Trophoblast cell (in vitro differentiated cells and primary cell): ENCODE data around the gene FOXJ3.

Experiments
- DNase-seq, 2 donors: peaks; one replicate each; pipeline ENCODE4 v3.0.0-alpha.2; 2016
- H2AFZ ChIP-seq: 2 replicates; pipeline ENCODE4 v1.6.1; 2013; ENCODE audit warnings: low read length, moderate library complexity, mild to moderate bottlenecking; ENCODE audit not compliant: insufficient read depth, poor library complexity
- H2AK5ac ChIP-seq: 2 replicates; pipeline ENCODE4 v1.6.1; 2013; ENCODE audit warnings: mild to moderate bottlenecking, low read length
- H2BK120ac ChIP-seq: 2 replicates; pipeline ENCODE4 v1.6.1; 2013; ENCODE audit warnings: low read length, mild to moderate bottlenecking, moderate library complexity; ENCODE audit not compliant: insufficient read depth, poor library complexity
- H2BK12ac ChIP-seq: 2 replicates; pipeline ENCODE4 v1.6.1; 2013; ENCODE audit warnings: mild to moderate bottlenecking, low read length, moderate library complexity
- H2BK5ac ChIP-seq: 2 replicates; pipeline ENCODE4 v1.6.1; 2013; ENCODE audit warnings: low read length, low read depth, moderate library complexity, mild to moderate bottlenecking; ENCODE audit not compliant: poor library complexity
- H3K14ac ChIP-seq: 2 replicates; pipeline ENCODE4 v1.6.1; 2013; ENCODE audit warnings: mild to moderate bottlenecking, low read length
- H3K18ac ChIP-seq: 2 replicates; pipeline ENCODE4 v1.6.1; 2013; ENCODE audit warnings: mild to moderate bottlenecking, low read length
- H3K23ac ChIP-seq: 2 replicates; pipeline ENCODE4 v1.6.1; 2013; ENCODE audit warnings: low read length
- H3K27ac ChIP-seq: 2 replicates; pipeline ENCODE4 v1.5.1; 2013; ENCODE audit warnings: low read depth, mild to moderate bottlenecking, inconsistent platforms, low read length, moderate library complexity
- H3K27me3 ChIP-seq: 2 replicates; pipeline ENCODE4 v1.6.1; 2013; ENCODE audit warnings: inconsistent platforms, mild to moderate bottlenecking, low read length, moderate library complexity; ENCODE audit not compliant: insufficient read depth
- H3K36me3 ChIP-seq, 2 experiments: 1 replicate in 1 of 2; 2 replicates in 1 of 2; pipeline ENCODE4 v1.6.1; 2013; ENCODE audit warnings: low read length in 2 of 2, mild to moderate bottlenecking in 2 of 2, moderate library complexity in 1 of 2; ENCODE audit not compliant: insufficient read depth in 2 of 2, control insufficient read depth in 1 of 2
- H3K4ac ChIP-seq: 2 replicates; pipeline ENCODE4 v1.6.1; 2013; ENCODE audit warnings: low read depth, mild to moderate bottlenecking, low read length, moderate library complexity
- H3K4me1 ChIP-seq, 2 experiments: 1 replicate in 1 of 2; 2 replicates in 1 of 2; pipeline ENCODE4 v1.6.1; 2013; ENCODE audit warnings: low read length in 2 of 2, mild to moderate bottlenecking in 2 of 2, moderate library complexity in 1 of 2; ENCODE audit not compliant: insufficient read depth in 2 of 2, control insufficient read depth in 1 of 2
- H3K4me2 ChIP-seq: 2 replicates; pipeline ENCODE4 v1.6.1; 2013; ENCODE audit warnings: inconsistent platforms, mild to moderate bottlenecking, low read length, moderate library complexity
- H3K4me3 ChIP-seq: 2 replicates; pipeline ENCODE4 v1.5.1; 2013; ENCODE audit warnings: mild to moderate bottlenecking, low read depth, low read length, inconsistent platforms
- H3K79me1 ChIP-seq: one replicate; pipeline ENCODE4 v1.6.1; 2013; ENCODE audit warnings: low read length
- H3K79me2 ChIP-seq: 2 replicates; pipeline ENCODE4 v1.6.1; 2013; ENCODE audit warnings: low read length, mild to moderate bottlenecking; ENCODE audit not compliant: control insufficient read depth, insufficient read depth, poor library complexity
- H3K9ac ChIP-seq: 2 replicates; pipeline ENCODE4 v1.6.1; 2013; ENCODE audit warnings: mild to moderate bottlenecking, low read length
- H3K9me3 ChIP-seq: 2 replicates; pipeline ENCODE4 v1.6.1; 2013; ENCODE audit warnings: low read depth, mild to moderate bottlenecking, control low read depth, inconsistent platforms, low read length; ENCODE audit not compliant: insufficient read depth
- H4K12ac ChIP-seq: 2 replicates; pipeline ENCODE4 v1.6.1; 2013; ENCODE audit warnings: low read depth, mild to moderate bottlenecking, low read length, moderate library complexity
- H4K8ac ChIP-seq: 2 replicates; pipeline ENCODE4 v1.6.1; 2013; ENCODE audit warnings: low read depth, mild to moderate bottlenecking, low read length, moderate library complexity
- H4K91ac ChIP-seq: one replicate; pipeline ENCODE4 v1.6.1; 2013; ENCODE audit warnings: low read depth, mild to moderate bottlenecking, low read length, moderate library complexity
- WGBS: extraction: QIAGEN DNeasy Blood & Tissue Kit; methylation state at CpG from one replicate; pipeline ENCODE4 v1.1.7; 2013; ENCODE audit warnings: missing lambda C conversion rate; ENCODE audit not compliant: insufficient read length, insufficient coverage; ENCODE audit errors: extremely low coverage; 5-methylcytosine and 5-hydroxymethylcytosine counted together

Gene FOXJ3

GRCh38 chr1:42198251-42198650 is 136.8 kb downstream of the FOXJ3 start:
- no peak overlapping the region for H3K4me2 ChIP-seq
- no peak overlapping the region for H3K4me3 ChIP-seq
- no peaks in the 10 kb centered on the region for H3K9me3 ChIP-seq
- H3K4ac ChIP-seq = no peak overlapping the region
- no peak overlapping the region for H2BK5ac ChIP-seq
- no peak overlapping the region for H4K8ac ChIP-seq
- H3K79me2 ChIP-seq = no peaks in the 10 kb centered on the region
- H3K18ac ChIP-seq = no peak overlapping the region
- H3K36me3 ChIP-seq = peaks cover 0 to 3% of the 10 kb centered on the region in 2 experiments
- H3K9ac ChIP-seq = no peak overlapping the region
- no CpG with 5 or more reads among the region's 5 CpGs for WGBS
- H2AFZ ChIP-seq = no peak overlapping the region
- no peak overlapping the region for H4K91ac ChIP-seq
- peaks cover 0 to 1% of the 10 kb centered on the region in 2 experiments for H3K4me1 ChIP-seq
- no peak overlapping the region for H2AK5ac ChIP-seq
- peaks cover 2% of the 10 kb centered on the region for H3K79me1 ChIP-seq
- no peak overlapping the region for H3K14ac ChIP-seq
- no peak overlapping the region for H3K23ac ChIP-seq
- no peak for DNase-seq
- no peaks in the 10 kb centered on the region for H3K27me3 ChIP-seq
- no peak overlapping the region for H4K12ac ChIP-seq
- no peak overlapping the region for H2BK12ac ChIP-seq
- H3K27ac ChIP-seq = no peak overlapping the region
- H2BK120ac ChIP-seq = no peak overlapping the region

GRCh38 chr1:42195841-42196240 is 139.2 kb downstream of the FOXJ3 start:
- Histone ChIP-seq H2AFZ (no peak overlapping the region), H4K12ac (no peak overlapping the region), H3K79me1 (peaks cover 2% of the 10 kb centered on the region), H2BK5ac (no peak overlapping the region), H3K4me1 (peaks cover 0 to 1% of the 10 kb centered on the region in 2 experiments), H3K14ac (no peak overlapping the region), H2AK5ac (no peak overlapping the region), H3K18ac (no peak overlapping the region), H3K79me2 (no peaks in the 10 kb centered on the region), H4K91ac (no peak overlapping the region), H3K4ac (no peak overlapping the region), H3K4me2 (no peak overlapping the region), H3K9me3 (peaks cover 3% of the 10 kb centered on the region), H4K8ac (no peak overlapping the region), H2BK12ac (no peak overlapping the region), H3K27ac (no peak overlapping the region), H3K36me3 (peaks cover 4 to 8% of the 10 kb centered on the region in 2 experiments), H2BK120ac (no peak overlapping the region), H3K27me3 (no peaks in the 10 kb centered on the region), H3K4me3 (no peak overlapping the region), H3K9ac (no peak overlapping the region), H3K23ac (no peak overlapping the region)
- peak; percentile 93 to 98 for DNase-seq
- no CpG with 5 or more reads among the region's 3 CpGs for WGBS

- Histone ChIP-seq H2BK12ac (no peak overlapping the region), H4K8ac (no peak overlapping the region), H3K4me3 (no peak overlapping the region), H3K23ac (no peak overlapping the region), H3K4me2 (no peak overlapping the region), H3K27me3 (no peaks in the 10 kb centered on the region), H3K79me2 (no peaks in the 10 kb centered on the region), H3K79me1 (no peaks in the 10 kb centered on the region), H3K27ac (no peak overlapping the region), H3K9me3 (peaks cover 3% of the 10 kb centered on the region), H2AK5ac (no peak overlapping the region), H3K36me3 (peaks cover 4 to 6% of the 10 kb centered on the region in 2 experiments), H3K4me1 (peaks cover 0 to 1% of the 10 kb centered on the region in 2 experiments), H3K18ac (no peak overlapping the region), H3K9ac (no peak overlapping the region), H4K12ac (no peak overlapping the region), H3K14ac (no peak overlapping the region), H2BK120ac (no peak overlapping the region), H2AFZ (no peak overlapping the region), H3K4ac (no peak overlapping the region), H4K91ac (no peak overlapping the region), H2BK5ac (no peak overlapping the region)
- WGBS = no CpG with 5 or more reads among the region's 4 CpGs
- DNase-seq = no peak
These were observed 142.9 kb downstream of the FOXJ3 start for GRCh38 chr1:42192106-42192505.

GRCh38 chr1:42191319-42191718 is 143.7 kb downstream of the FOXJ3 start:
- no peaks in the 10 kb centered on the region for H3K27me3 ChIP-seq
- H3K4me1 ChIP-seq = peaks cover 2 to 3% of the 10 kb centered on the region in 2 experiments
- no peak overlapping the region for H3K9ac ChIP-seq
- no peak overlapping the region for H2AK5ac ChIP-seq
- no peak overlapping the region for H3K18ac ChIP-seq
- H4K8ac ChIP-seq = no peak overlapping the region
- peak overlapping the region; percentile 4 for H4K91ac ChIP-seq
- no peak overlapping the region for H2BK12ac ChIP-seq
- H3K27ac ChIP-seq = no peak overlapping the region
- peaks cover 3% of the 10 kb centered on the region for H3K9me3 ChIP-seq
- H3K36me3 ChIP-seq = peaks cover 4 to 8% of the 10 kb centered on the region in 2 experiments
- H4K12ac ChIP-seq = no peak overlapping the region
- no peak overlapping the region for H2BK5ac ChIP-seq
- H3K4ac ChIP-seq = no peak overlapping the region
- H3K79me2 ChIP-seq = no peaks in the 10 kb centered on the region
- no CpG with 5 or more reads among the region's 8 CpGs for WGBS
- no peak overlapping the region for H3K4me3 ChIP-seq
- no peak overlapping the region for H3K4me2 ChIP-seq
- H3K14ac ChIP-seq = no peak overlapping the region
- no peak overlapping the region for H2BK120ac ChIP-seq
- no peak overlapping the region for H2AFZ ChIP-seq
- H3K23ac ChIP-seq = peak overlapping the region; percentile 28
- no peak for DNase-seq
- peaks cover 2% of the 10 kb centered on the region for H3K79me1 ChIP-seq
